Tibial nerve (tissue), 4 donors: ENCODE results near the gene CYP46A1. TPM values are rescaled to one million over a fixed set of nuclear protein-coding genes. Genes with fewer than 3 reads are reported as not detected.
A peak's percentile ranks its signal among the peaks of the same experiment; 100 is the strongest.

ENCODE experiments used
- DNase-seq, 2 donors: peaks; one replicate each; pipeline ENCODE4 v3.0.0-alpha.2; 2019; ENCODE audit warnings: low spot score in 2 of 2
- H3K27ac ChIP-seq, 4 donors: fragments of 200-600 bp; sonication (generic) in 3 of 4; one replicate each; pipeline ENCODE4 v1.5.1; 2017 to 2019; ENCODE audit warnings: mild to moderate bottlenecking in 1 of 4
- H3K27me3 ChIP-seq, 2 donors: fragments of 200-600 bp; sonication (generic) in 1 of 2; one replicate each; pipeline versions ENCODE4 v1.5.1 to v1.6.0; 2017 to 2019
- H3K36me3 ChIP-seq, 3 donors: fragments of 200-600 bp; sonication (generic); one replicate each; pipeline ENCODE4 v1.5.1; 2018 to 2019
- H3K4me1 ChIP-seq, 4 donors: fragments of 200-600 bp; sonication (generic) in 3 of 4; one replicate each; pipeline ENCODE4 v1.5.1; 2017 to 2019
- H3K4me3 ChIP-seq, 4 donors: fragments of 200-600 bp; sonication (generic) in 3 of 4; one replicate each; pipeline ENCODE4 v1.5.1; 2017 to 2019; ENCODE audit warnings: mild to moderate bottlenecking in 1 of 4, moderate library complexity in 1 of 4
- H3K9me3 ChIP-seq, 4 donors: fragments of 200-600 bp; sonication (generic) in 3 of 4; one replicate each; pipeline ENCODE4 v1.5.1; 2017 to 2019
- EP300 ChIP-seq, 2 donors: sonication (generic); formaldehyde crosslinking; IDR thresholded peaks; one replicate each; pipeline ENCODE4 v1.6.1; 2017; ENCODE audit warnings: antibody characterized with exemption in 2 of 2, mild to moderate bottlenecking in 1 of 2
- POLR2A ChIP-seq, 2 donors: fragments of 450-650 bp; IDR thresholded peaks; one replicate each; pipeline ENCODE4 v1.6.1; 2017; ENCODE audit warnings: antibody characterized with exemption in 2 of 2, mild to moderate bottlenecking in 2 of 2, moderate library complexity in 2 of 2
- WGBS, 2 donors: methylation state at CpG; one replicate each; pipeline ENCODE4 v1.1.5; 2018; 5-methylcytosine and 5-hydroxymethylcytosine counted together
- total RNA-seq, 4 donors: library from RNA; depleted of rRNA; stranded (reverse); fragments of >200 nt; gene quantifications; one replicate each; pipeline ENCODE4 v1.1.0, GENCODE V29; 2016
- TF ChIP-seq, protein P1 (sequence below), 5 experiments: fragments of 200-600 bp in 3 of 5; fragments of 450-650 bp in 2 of 5; sonication (generic) in 3 of 5; IDR thresholded peaks; one replicate each; pipeline ENCODE4 v1.5.1; 2016 to 2019; ENCODE audit warnings: antibody characterized with exemption in 5 of 5, mild to moderate bottlenecking in 3 of 5, moderate library complexity in 2 of 5

The CYP46A1 gene
- total RNA-seq, 4 donors from 2014 or later = 1.2 to 3.7 (median 1.4) TPM

DNA sequence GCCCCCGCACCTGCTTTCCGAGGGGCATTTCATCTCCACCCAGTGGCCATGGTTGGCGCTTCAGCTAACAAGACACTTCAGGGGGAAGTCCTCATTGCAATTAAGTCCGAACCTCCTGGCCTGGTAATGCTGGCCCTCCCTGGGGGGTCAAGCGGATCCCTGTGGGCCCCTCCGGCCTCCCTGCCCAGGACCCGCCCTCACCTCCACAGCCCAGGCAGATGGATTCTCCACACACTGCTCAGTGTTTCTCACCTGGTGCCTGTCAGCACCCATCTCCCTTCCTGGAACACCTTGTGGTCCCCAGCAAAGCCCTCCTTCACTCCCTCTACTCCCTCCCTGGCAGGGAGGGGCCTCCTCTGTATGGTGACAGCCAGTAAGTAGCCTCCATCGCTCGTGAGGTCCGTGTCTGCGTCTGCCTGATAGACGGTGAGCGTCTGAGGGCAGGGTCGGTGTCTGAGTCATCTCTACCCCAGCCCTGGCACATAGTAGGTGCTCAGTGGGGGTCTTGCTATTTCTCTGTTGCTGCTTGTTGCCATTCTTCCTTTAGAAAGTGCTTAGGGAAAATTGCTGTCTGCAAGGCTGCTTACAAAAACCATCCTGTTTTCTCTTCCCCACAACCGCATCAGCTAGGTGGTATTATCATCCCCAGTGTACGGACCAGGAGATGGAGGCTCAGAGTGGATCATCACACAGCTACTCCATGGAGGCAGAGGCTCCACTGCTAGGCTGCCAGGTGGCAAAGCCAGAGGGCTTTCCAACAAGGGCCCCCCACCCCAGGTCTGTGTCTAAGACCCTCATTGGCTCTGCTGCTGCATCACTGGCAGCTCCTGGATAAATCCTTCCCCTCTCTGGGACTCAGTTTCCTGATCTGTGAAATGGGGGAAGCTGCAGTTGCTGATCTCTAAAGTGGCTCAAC lies 69.4 kb downstream of the CYP46A1 start:
- H3K27ac ChIP-seq = peak overlapping the region in 2 of 4 donors; percentile 45 to 82
- no peaks in the 10 kb centered on the region for H3K9me3 ChIP-seq
- H3K4me3 ChIP-seq = no peak overlapping the region
- 80 to 85% methylated on average over 15 to 16 of the region's 16 CpGs for WGBS, 2 donors
- DNase-seq = no peak
- TF ChIP-seq, protein P1, sequence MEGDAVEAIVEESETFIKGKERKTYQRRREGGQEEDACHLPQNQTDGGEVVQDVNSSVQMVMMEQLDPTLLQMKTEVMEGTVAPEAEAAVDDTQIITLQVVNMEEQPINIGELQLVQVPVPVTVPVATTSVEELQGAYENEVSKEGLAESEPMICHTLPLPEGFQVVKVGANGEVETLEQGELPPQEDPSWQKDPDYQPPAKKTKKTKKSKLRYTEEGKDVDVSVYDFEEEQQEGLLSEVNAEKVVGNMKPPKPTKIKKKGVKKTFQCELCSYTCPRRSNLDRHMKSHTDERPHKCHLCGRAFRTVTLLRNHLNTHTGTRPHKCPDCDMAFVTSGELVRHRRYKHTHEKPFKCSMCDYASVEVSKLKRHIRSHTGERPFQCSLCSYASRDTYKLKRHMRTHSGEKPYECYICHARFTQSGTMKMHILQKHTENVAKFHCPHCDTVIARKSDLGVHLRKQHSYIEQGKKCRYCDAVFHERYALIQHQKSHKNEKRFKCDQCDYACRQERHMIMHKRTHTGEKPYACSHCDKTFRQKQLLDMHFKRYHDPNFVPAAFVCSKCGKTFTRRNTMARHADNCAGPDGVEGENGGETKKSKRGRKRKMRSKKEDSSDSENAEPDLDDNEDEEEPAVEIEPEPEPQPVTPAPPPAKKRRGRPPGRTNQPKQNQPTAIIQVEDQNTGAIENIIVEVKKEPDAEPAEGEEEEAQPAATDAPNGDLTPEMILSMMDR (IDR thresholded peaks at IDR 0.05) = no peak
- TF ChIP-seq POLR2A (IDR thresholded peaks at IDR 0.05) (no peak), EP300 (IDR thresholded peaks at IDR 0.05) (no peak)
- peaks cover 0 to 71% (median 40%) of the 10 kb centered on the region in 4 donors for H3K4me1 ChIP-seq
- no peaks in the 10 kb centered on the region for H3K36me3 ChIP-seq
- no peaks in the 10 kb centered on the region for H3K27me3 ChIP-seq

DNA sequence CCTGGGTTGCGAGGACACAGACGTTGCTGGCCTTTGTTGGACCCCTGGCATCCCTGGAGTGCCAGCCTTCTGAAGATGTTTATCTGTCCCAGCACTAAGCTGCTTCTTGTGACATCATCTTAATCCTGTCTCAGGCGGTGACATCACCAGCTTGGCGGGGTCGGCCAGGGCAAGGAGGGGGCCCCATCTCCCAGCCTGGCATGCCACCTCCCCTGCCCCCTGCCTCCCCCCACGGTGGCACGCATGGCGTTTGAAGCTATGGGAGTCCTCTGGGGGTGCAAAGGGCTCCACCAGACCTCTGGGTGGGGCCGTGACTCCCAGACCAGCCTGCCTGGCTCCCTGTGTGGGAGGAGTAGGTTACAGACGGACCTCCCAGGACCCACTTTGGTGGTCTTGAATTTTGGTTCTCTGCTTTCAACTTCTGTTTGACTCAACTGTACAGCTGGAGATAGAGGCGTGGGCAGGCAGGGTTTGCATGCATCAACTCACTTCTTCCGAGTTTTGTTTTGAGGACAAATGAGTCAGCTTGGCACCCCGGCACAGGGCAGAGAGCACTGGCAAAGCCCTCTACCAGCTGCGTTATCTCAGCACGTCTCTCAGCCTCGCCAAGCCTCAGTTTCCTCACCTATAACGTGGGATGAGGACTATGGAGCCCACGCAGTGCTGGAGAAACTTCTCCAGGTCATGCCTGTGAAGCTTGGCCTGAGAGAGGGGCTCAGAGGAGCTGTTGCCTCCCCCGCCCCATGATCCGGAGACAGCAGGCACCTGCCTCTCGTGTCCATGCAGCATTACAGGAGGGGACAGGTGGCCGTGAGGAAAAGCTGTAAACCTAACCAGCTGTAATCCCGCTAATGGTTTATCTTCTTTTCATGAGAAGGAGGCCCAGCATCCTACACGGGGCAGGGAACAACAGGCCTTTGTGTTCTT lies 70.3 kb downstream of the CYP46A1 start:
- no peak overlapping the region for H3K4me3 ChIP-seq
- WGBS, 2 donors = 51 to 63% methylated on average over 17 to 24 of the region's 24 CpGs

DNA sequence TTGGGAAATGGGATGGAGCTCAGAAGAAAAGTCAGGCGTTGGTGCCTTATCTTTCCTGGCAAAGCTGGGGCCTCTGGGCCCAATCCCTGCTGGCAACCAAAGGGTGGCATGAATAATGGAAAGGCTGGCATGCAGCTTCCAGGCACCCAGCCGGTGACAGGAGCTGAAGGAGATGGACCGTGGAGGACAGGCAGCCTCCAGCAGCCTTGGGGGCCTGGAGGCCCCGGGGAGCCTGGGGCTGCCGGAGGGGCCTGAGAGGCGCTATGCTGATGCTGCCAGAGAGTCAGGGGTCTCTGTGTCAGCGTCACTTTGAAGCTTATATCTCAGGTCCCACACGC lies 70.9 kb downstream of the CYP46A1 start:
- Histone ChIP-seq H3K27me3 (no peaks in the 10 kb centered on the region), H3K4me3 (no peak overlapping the region), H3K36me3 (no peaks in the 10 kb centered on the region), H3K9me3 (no peaks in the 10 kb centered on the region), H3K4me1 (peaks cover 0 to 66% (median 40%) of the 10 kb centered on the region in 4 donors), H3K27ac (peak overlapping the region in 2 of 4 donors; percentile 57 to 82)
- DNase-seq = no peak
- TF ChIP-seq POLR2A (IDR thresholded peaks at IDR 0.05) = no peak
- no peak for TF ChIP-seq EP300 (IDR thresholded peaks at IDR 0.05)
- TF ChIP-seq, protein P1 (IDR thresholded peaks at IDR 0.05) = no peak
- 70 to 76% methylated on average over 8 of the region's 8 CpGs for WGBS, 2 donors

More for the DNA sequence above, 70.3 kb downstream of the CYP46A1 start:
- H3K27me3 ChIP-seq = no peaks in the 10 kb centered on the region
- no peaks in the 10 kb centered on the region for H3K9me3 ChIP-seq
- no peak for DNase-seq
- H3K4me1 ChIP-seq = peaks cover 0 to 72% (median 40%) of the 10 kb centered on the region in 4 donors
- H3K36me3 ChIP-seq = no peaks in the 10 kb centered on the region
- no peak for TF ChIP-seq POLR2A (IDR thresholded peaks at IDR 0.05)
- TF ChIP-seq, protein P1 (IDR thresholded peaks at IDR 0.05) = no peak
- peak overlapping the region in 2 of 4 donors; percentile 57 to 82 for H3K27ac ChIP-seq

DNA sequence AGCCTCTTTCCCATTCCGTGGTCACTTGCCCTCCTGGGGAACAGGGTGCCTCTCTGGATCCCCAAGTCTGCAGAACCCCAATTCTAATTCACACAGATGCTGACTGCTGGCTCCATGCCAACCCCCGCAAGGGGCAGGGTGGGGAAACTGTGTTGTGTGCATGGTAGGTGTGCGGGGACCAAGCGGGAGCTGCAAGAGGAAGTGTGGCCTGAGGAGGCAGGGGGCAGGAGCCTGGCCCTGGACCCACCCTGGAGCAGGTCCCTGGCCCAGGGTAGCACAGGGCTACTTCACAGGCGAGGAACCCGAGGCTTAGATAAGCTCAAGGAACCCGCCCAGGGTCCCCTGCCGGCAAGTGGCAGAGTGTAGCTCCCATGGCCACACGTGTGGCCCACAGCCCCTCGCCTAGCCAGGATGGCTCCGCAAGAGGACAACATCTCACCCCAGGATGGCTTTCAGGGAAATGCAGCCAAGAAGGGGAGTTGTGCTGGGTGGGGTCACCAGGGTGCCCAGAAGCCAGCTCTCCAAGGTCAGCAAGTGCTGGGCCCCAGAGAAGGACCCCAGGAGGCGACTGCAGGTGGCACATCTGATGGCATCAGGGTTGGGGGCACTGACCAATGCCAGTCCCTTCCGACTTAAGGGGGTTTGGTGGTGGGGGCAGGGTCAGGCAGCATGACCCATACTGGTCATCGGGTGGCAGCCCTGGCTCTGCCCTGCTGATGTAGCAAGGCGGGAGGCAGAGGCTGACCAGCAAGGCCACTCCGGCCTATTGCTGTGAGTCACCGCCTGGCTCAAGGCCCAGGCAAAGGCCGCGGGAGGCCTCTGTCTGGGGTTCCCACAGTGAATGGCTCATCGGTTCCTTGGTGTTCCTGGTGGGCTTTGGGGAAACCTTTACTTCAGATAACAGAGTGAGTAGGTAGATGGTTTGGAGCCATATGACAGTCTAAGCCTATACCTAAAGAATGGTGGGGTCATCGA lies 71.8 kb downstream of the CYP46A1 start:
- DNase-seq = peak; percentile 79 to 85
- WGBS, 2 donors = 36 to 45% methylated on average over 14 to 16 of the region's 21 CpGs
- Histone ChIP-seq H3K27ac (peak overlapping the region in 3 of 4 donors; percentile 57 to 82 (median 66)), H3K36me3 (no peaks in the 10 kb centered on the region), H3K9me3 (no peaks in the 10 kb centered on the region), H3K27me3 (no peaks in the 10 kb centered on the region), H3K4me3 (no peak overlapping the region), H3K4me1 (peaks cover 0 to 64% (median 40%) of the 10 kb centered on the region in 4 donors)
- TF ChIP-seq EP300 (IDR thresholded peaks at IDR 0.05) (peak in 1 of 2 donors; percentile 64), POLR2A (IDR thresholded peaks at IDR 0.05) (no peak)
- TF ChIP-seq, protein P1 (IDR thresholded peaks at IDR 0.05) = peak in 1 of 5 experiments; percentile 12
